C4-2B (cell line): ENCODE results near the gene ZFYVE1.
"Not testable (repeated sequence)": the region's sequence is repeated elsewhere in the genome, so short reads cannot be mapped to it uniquely, and the experiment has no call there.

ENCODE experiments used
- CTCF ChIP-seq: fragments of 450-650 bp; conservative IDR thresholded peaks from 2 replicates; pipeline ENCODE4 v1.5.1; 2017; ENCODE audit warnings: mild to moderate bottlenecking
- ZFX ChIP-seq: fragments of 450-650 bp; IDR thresholded peaks from 2 replicates; pipeline ENCODE4 v1.6.1; 2017

GRCh38 chr14:72961016-72961415 is 65.9 kb downstream of the ZFYVE1 start:
- not testable (repeated sequence) for TF ChIP-seq CTCF, ZFX
